Mammary epithelial cell (primary cell): ENCODE results near the gene CHST10.

Source experiments
- EZH2 ChIP-seq: IDR thresholded peaks from 2 replicates; pipeline ENCODE4 v1.6.1; 2012; ENCODE audit warnings: low read length, inconsistent platforms, borderline replicate concordance
- TF ChIP-seq, protein P1 (sequence below), 2 donors: IDR thresholded peaks in 1 of 2; conservative IDR thresholded peaks in 1 of 2; 2 replicates each; pipeline ENCODE4 v1.5.1; 2011 to 2012; ENCODE audit warnings: inconsistent platforms in 2 of 2, low read length in 2 of 2, mild to moderate bottlenecking in 2 of 2, control low read depth in 1 of 2, low read depth in 1 of 2; ENCODE audit not compliant: insufficient read depth in 1 of 2; ENCODE audit errors: extremely low read depth in 1 of 2

DNA sequence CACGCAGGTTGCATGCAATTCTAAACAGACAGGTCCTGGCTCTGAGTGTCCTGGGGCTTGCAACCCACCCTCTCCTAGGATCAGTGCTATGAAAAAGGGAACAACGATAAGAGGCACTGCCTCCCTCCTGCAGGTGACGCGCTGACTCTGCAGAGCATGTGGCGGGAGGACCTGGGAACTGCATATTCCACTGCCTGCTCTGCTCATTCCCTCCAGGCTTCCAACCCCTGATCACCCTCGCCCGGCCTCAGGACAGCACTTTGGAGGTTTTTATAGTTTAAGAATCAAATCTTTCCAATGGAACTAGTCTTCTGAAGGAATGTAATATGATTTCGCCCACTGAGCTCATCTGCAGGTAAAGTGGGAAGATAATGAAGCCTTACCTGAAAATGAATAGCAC lies 8.5 kb downstream of the CHST10 start:
- TF ChIP-seq, protein P1, sequence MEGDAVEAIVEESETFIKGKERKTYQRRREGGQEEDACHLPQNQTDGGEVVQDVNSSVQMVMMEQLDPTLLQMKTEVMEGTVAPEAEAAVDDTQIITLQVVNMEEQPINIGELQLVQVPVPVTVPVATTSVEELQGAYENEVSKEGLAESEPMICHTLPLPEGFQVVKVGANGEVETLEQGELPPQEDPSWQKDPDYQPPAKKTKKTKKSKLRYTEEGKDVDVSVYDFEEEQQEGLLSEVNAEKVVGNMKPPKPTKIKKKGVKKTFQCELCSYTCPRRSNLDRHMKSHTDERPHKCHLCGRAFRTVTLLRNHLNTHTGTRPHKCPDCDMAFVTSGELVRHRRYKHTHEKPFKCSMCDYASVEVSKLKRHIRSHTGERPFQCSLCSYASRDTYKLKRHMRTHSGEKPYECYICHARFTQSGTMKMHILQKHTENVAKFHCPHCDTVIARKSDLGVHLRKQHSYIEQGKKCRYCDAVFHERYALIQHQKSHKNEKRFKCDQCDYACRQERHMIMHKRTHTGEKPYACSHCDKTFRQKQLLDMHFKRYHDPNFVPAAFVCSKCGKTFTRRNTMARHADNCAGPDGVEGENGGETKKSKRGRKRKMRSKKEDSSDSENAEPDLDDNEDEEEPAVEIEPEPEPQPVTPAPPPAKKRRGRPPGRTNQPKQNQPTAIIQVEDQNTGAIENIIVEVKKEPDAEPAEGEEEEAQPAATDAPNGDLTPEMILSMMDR (conservative IDR thresholded peaks at IDR 0.05 in 1 of 2, IDR thresholded peaks at IDR 0.05 in 1 of 2; ENCODE audit: extremely low read depth in 1 of 2, insufficient read depth in 1 of 2, low read depth in 1 of 2, low read length in 2 of 2), result no peak
- TF ChIP-seq EZH2, result no peak
